ENCODE measurements around the gene PFKFB3. TPM values are rescaled to one million over a fixed set of nuclear protein-coding genes. Genes with fewer than 3 reads are reported as not detected.

Gene PFKFB3
- total RNA-seq, 1 donor from 2014 or later: 52.4 TPM

DNA sequence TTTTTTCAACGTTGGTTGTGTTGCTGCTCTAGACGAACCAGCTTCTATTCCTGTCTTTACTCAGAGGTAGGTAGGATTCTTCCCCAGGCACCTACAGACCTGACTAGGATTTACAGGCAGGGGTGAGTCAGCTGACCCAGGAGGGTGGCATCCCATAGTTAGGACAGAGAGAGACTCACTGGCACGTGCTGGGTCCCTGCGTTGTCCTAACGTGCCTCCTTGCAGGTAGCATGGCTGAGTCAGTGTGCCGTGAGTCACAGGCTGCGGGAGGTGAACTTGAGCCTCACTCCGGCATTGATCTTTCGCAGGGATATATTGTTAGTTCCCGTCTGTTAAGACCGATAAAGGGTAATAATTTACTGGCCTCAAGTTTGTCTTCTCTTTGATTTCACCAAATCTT lies 96.5 kb downstream of the PFKFB3 start:
- H3K36me3 Mint-ChIP-seq (ENCODE audit: low read depth, unreplicated experiment): peaks cover 2% of the 10 kb centered on the region
- Histone ChIP-seq H3K36me3 (ENCODE audit: insufficient read depth, low read length) (no peaks in the 10 kb centered on the region), H3K4me3 (ENCODE audit: insufficient read depth, low read depth, low read length) (no peak overlapping the region), H2AFZ (ENCODE audit: low read depth, low read length) (no peak overlapping the region), H3K27ac (ENCODE audit: low read depth, low read length) (no peak overlapping the region), H3K9me3 (ENCODE audit: insufficient read depth, low read depth, low read length) (no peaks in the 10 kb centered on the region), H3K79me2 (ENCODE audit: insufficient read depth, low read length) (no peaks in the 10 kb centered on the region), H3K9ac (ENCODE audit: low read length) (no peak overlapping the region), H3K4me1 (ENCODE audit: insufficient read depth, low read length) (peaks cover 5% of the 10 kb centered on the region), H3K27me3 (ENCODE audit: insufficient read depth, low read length) (no peaks in the 10 kb centered on the region), H4K20me1 (ENCODE audit: insufficient read depth, low read length) (no peaks in the 10 kb centered on the region), H3K4me2 (ENCODE audit: low read length) (peak overlapping the region; percentile 33)
- H3K4me1 Mint-ChIP-seq (ENCODE audit: low read depth, unreplicated experiment): peaks cover 9% of the 10 kb centered on the region
- FAIRE-seq: no peak
- peak; percentile 40 for DNase-seq (ENCODE audit: low read depth)
- H3K4me3 Mint-ChIP-seq (ENCODE audit: unreplicated experiment): no peak overlapping the region
- H3K27ac Mint-ChIP-seq (ENCODE audit: unreplicated experiment): peak overlapping the region; percentile 7
- no peaks in the 10 kb centered on the region for H3K27me3 Mint-ChIP-seq (ENCODE audit: low read depth, unreplicated experiment)
- H3K9me3 Mint-ChIP-seq (ENCODE audit: unreplicated experiment): no peaks in the 10 kb centered on the region
- TF ChIP-seq EZH2 (IDR thresholded peaks at IDR 0.05; ENCODE audit: insufficient read depth, low read length): no peak
- TF ChIP-seq, protein P1, sequence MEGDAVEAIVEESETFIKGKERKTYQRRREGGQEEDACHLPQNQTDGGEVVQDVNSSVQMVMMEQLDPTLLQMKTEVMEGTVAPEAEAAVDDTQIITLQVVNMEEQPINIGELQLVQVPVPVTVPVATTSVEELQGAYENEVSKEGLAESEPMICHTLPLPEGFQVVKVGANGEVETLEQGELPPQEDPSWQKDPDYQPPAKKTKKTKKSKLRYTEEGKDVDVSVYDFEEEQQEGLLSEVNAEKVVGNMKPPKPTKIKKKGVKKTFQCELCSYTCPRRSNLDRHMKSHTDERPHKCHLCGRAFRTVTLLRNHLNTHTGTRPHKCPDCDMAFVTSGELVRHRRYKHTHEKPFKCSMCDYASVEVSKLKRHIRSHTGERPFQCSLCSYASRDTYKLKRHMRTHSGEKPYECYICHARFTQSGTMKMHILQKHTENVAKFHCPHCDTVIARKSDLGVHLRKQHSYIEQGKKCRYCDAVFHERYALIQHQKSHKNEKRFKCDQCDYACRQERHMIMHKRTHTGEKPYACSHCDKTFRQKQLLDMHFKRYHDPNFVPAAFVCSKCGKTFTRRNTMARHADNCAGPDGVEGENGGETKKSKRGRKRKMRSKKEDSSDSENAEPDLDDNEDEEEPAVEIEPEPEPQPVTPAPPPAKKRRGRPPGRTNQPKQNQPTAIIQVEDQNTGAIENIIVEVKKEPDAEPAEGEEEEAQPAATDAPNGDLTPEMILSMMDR (IDR thresholded peaks at IDR 0.05; ENCODE audit: insufficient read depth, low read depth, low read length): no peak

DNA sequence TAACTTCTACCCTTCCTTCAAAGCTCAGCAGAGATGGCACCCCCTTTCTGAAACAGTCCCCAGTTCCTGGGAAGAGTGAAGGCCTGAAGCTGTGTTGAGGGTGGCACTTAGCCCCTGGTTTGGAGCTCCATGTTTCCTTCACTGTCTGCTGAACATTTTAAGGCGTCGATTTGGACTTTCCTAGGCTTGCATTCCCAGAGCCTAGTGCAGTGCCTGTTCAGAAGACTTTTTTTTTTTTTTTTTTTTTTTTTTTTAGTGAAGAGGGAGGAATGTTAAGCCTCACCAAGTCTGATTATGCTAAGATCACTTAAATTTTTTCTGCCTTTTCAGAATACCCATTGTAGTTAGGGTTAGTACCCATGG lies 97.0 kb downstream of the PFKFB3 start:
- FAIRE-seq (no peak), DNase-seq (ENCODE audit: low read depth) (no peak)
- Histone ChIP-seq H3K4me3 (ENCODE audit: insufficient read depth, low read depth, low read length) (no peak overlapping the region), H3K27me3 (ENCODE audit: insufficient read depth, low read length) (no peaks in the 10 kb centered on the region), H3K9ac (ENCODE audit: low read length) (no peak overlapping the region), H3K27ac (ENCODE audit: low read depth, low read length) (no peak overlapping the region), H3K79me2 (ENCODE audit: insufficient read depth, low read length) (no peaks in the 10 kb centered on the region), H3K4me1 (ENCODE audit: insufficient read depth, low read length) (peaks cover 5% of the 10 kb centered on the region), H3K36me3 (ENCODE audit: insufficient read depth, low read length) (no peaks in the 10 kb centered on the region), H3K9me3 (ENCODE audit: insufficient read depth, low read depth, low read length) (no peaks in the 10 kb centered on the region), H3K4me2 (ENCODE audit: low read length) (peak overlapping the region; percentile 33), H2AFZ (ENCODE audit: low read depth, low read length) (no peak overlapping the region), H4K20me1 (ENCODE audit: insufficient read depth, low read length) (no peaks in the 10 kb centered on the region)
- H3K4me3 Mint-ChIP-seq (ENCODE audit: unreplicated experiment): no peak overlapping the region
- H3K27ac Mint-ChIP-seq (ENCODE audit: unreplicated experiment): peak overlapping the region; percentile 51
- H3K9me3 Mint-ChIP-seq (ENCODE audit: unreplicated experiment): no peaks in the 10 kb centered on the region
- TF ChIP-seq, protein P1 (IDR thresholded peaks at IDR 0.05; ENCODE audit: insufficient read depth, low read depth, low read length): no peak
- no peak for TF ChIP-seq EZH2 (IDR thresholded peaks at IDR 0.05; ENCODE audit: insufficient read depth, low read length)
- peaks cover 2% of the 10 kb centered on the region for H3K36me3 Mint-ChIP-seq (ENCODE audit: low read depth, unreplicated experiment)
- no peaks in the 10 kb centered on the region for H3K27me3 Mint-ChIP-seq (ENCODE audit: low read depth, unreplicated experiment)
- H3K4me1 Mint-ChIP-seq (ENCODE audit: low read depth, unreplicated experiment): peaks cover 9% of the 10 kb centered on the region

DNA sequence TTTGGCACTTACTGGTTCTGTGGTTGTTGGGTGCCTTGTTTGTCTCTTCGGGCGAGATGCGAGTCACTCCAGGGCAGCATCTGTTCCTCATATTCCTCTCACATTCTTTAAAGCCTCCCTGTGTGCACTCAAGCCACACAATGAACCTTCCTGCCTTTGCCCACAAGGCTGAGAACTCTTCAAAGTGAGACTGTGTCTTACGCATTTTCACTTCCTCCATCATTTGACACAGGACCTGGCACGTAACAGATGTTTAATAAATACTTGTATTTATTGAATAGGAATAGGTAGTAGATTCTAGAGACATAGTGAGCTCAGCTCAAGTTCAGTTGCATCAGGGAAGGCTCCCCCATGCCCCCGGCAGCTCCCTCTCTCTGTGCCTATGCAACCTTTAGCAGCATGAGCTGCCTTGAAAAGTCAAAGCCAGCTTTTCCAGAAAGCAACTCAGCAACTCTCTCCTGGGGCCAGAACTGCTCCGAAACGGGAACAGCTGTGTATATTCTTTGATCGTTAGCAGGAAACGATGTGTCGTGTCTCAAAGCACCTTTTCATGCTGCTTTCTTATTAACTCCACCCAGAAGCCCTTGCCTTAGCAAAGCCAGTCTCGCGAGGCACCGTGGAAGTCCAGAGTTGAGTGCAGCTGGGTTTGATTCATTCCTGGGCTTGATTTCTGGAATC lies 97.5 kb downstream of the PFKFB3 start:
- no peak overlapping the region for H3K27ac ChIP-seq (ENCODE audit: low read depth, low read length)
- H4K20me1 ChIP-seq (ENCODE audit: insufficient read depth, low read length): no peaks in the 10 kb centered on the region
- peak; percentile 41 for DNase-seq (ENCODE audit: low read depth)
- H3K9me3 ChIP-seq (ENCODE audit: insufficient read depth, low read depth, low read length): no peaks in the 10 kb centered on the region
- Mint-ChIP-seq H3K36me3 (ENCODE audit: low read depth, unreplicated experiment) (peaks cover 2% of the 10 kb centered on the region), H3K27ac (ENCODE audit: unreplicated experiment) (peak overlapping the region; percentile 6), H3K4me3 (ENCODE audit: unreplicated experiment) (no peak overlapping the region), H3K9me3 (ENCODE audit: unreplicated experiment) (no peaks in the 10 kb centered on the region), H3K4me1 (ENCODE audit: low read depth, unreplicated experiment) (peaks cover 9% of the 10 kb centered on the region), H3K27me3 (ENCODE audit: low read depth, unreplicated experiment) (no peaks in the 10 kb centered on the region)
- H3K9ac ChIP-seq (ENCODE audit: low read length): no peak overlapping the region
- H3K4me1 ChIP-seq (ENCODE audit: insufficient read depth, low read length): peaks cover 5% of the 10 kb centered on the region
- H3K36me3 ChIP-seq (ENCODE audit: insufficient read depth, low read length): no peaks in the 10 kb centered on the region
- no peak for FAIRE-seq
- no peak for TF ChIP-seq EZH2 (IDR thresholded peaks at IDR 0.05; ENCODE audit: insufficient read depth, low read length)
- TF ChIP-seq, protein P1 (IDR thresholded peaks at IDR 0.05; ENCODE audit: insufficient read depth, low read depth, low read length): no peak
- H3K4me3 ChIP-seq (ENCODE audit: insufficient read depth, low read depth, low read length): no peak overlapping the region
- H3K4me2 ChIP-seq (ENCODE audit: low read length): peak overlapping the region; percentile 7
- H3K27me3 ChIP-seq (ENCODE audit: insufficient read depth, low read length): no peaks in the 10 kb centered on the region
- no peaks in the 10 kb centered on the region for H3K79me2 ChIP-seq (ENCODE audit: insufficient read depth, low read length)
- H2AFZ ChIP-seq (ENCODE audit: low read depth, low read length): no peak overlapping the region

Measured in astrocyte (in vitro differentiated cells and primary cell).